ENCODE data around the gene SSH3. TPM values are rescaled to one million over a fixed set of nuclear protein-coding genes. Genes with fewer than 3 reads are reported as not detected.

The SSH3 gene
- total RNA-seq, 1 donor from 2014 or later: 55.4 TPM

Other genes starting within 250 kb of the SSH3 start
- gene RHOD, start 246.7 kb upstream of the SSH3 start, total RNA-seq: 19.1 to 20.7 TPM (median 19.5 TPM) in 3 replicates
- 135 to 142 TPM (median 138 TPM) in 3 replicates for gene KDM2A, start 184.3 kb upstream of the SSH3 start, total RNA-seq
- 46.4 to 48.4 TPM (median 46.5 TPM) in 3 replicates for gene GRK2, start 37.1 kb upstream of the SSH3 start, total RNA-seq
- 71.3 to 78.5 TPM (median 76.5 TPM) in 3 replicates for gene ANKRD13D, start 14.2 kb upstream of the SSH3 start, total RNA-seq
- 32.0 to 37.9 TPM (median 32.2 TPM) in 3 replicates for gene POLD4, start 50.0 kb downstream of the SSH3 start, total RNA-seq
- 5.9 to 6.3 TPM (median 6.1 TPM) in 3 replicates for gene CLCF1, start 70.1 kb downstream of the SSH3 start, total RNA-seq
- 44.7 to 48.8 TPM (median 48.7 TPM) in 3 replicates for gene RAD9A, start 88.5 kb downstream of the SSH3 start, total RNA-seq
- 103 to 107 TPM (median 103 TPM) in 3 replicates for gene PPP1CA, start 98.3 kb downstream of the SSH3 start, total RNA-seq
- gene TBC1D10C, start 100.6 kb downstream of the SSH3 start, total RNA-seq: 0.41 to 0.82 TPM (median 0.74 TPM) in 3 replicates
- 19.5 to 24.6 TPM (median 21.1 TPM) in 3 replicates for gene CARNS1, start 112.1 kb downstream of the SSH3 start, total RNA-seq
- gene RPS6KB2, start 125.0 kb downstream of the SSH3 start, total RNA-seq: 59.7 to 63.1 TPM (median 62.2 TPM) in 3 replicates
- 1.4 to 1.8 TPM (median 1.6 TPM) in 3 replicates for gene PTPRCAP, start 134.2 kb downstream of the SSH3 start, total RNA-seq
- 70.2 to 75.7 TPM (median 71.7 TPM) in 3 replicates for gene CORO1B, start 139.9 kb downstream of the SSH3 start, total RNA-seq
- 0.16 TPM in 1 of 3 replicates, not detected in the others for gene GPR152, start 149.2 kb downstream of the SSH3 start, total RNA-seq
- 0.29 to 0.43 TPM (median 0.33 TPM) in 3 replicates for gene CABP4, start 151.8 kb downstream of the SSH3 start, total RNA-seq
- gene TMEM134, start 165.7 kb downstream of the SSH3 start, total RNA-seq: 64.3 to 69.3 TPM (median 67.8 TPM) in 3 replicates
- gene AIP, start 179.5 kb downstream of the SSH3 start, total RNA-seq: 43.6 to 45.2 TPM (median 44.6 TPM) in 3 replicates
- gene PITPNM1, start 201.8 kb downstream of the SSH3 start, total RNA-seq: 54.9 to 56.0 TPM (median 55.8 TPM) in 3 replicates
- 16.6 to 17.6 TPM (median 17.4 TPM) in 3 replicates for gene CDK2AP2, start 204.6 kb downstream of the SSH3 start, total RNA-seq
- not detected in 3 replicates for gene CABP2, start 219.9 kb downstream of the SSH3 start, total RNA-seq

Measured in mesothelial cell of epicardium (in vitro differentiated cells).